Muscle layer of colon (tissue), 2 donors: ENCODE results near the gene SLC29A3.
"Not testable (repeated sequence)": the region's sequence is repeated elsewhere in the genome, so short reads cannot be mapped to it uniquely, and the experiment has no call there.

ENCODE experiments used
- H3K27ac ChIP-seq: one replicate; pipeline ENCODE4 v1.7.0; 2013; ENCODE audit warnings: low read depth, mild to moderate bottlenecking, low read length, moderate library complexity
- H3K27me3 ChIP-seq, 2 donors: one replicate each; pipeline ENCODE4 v1.7.0; 2013; ENCODE audit warnings: low read length in 2 of 2, mild to moderate bottlenecking in 2 of 2; ENCODE audit not compliant: insufficient read depth in 2 of 2, control insufficient read depth in 1 of 2
- H3K36me3 ChIP-seq: one replicate; pipeline ENCODE4 v1.7.0; 2013; ENCODE audit warnings: mild to moderate bottlenecking, low read length; ENCODE audit not compliant: insufficient read depth
- H3K4me1 ChIP-seq: one replicate; pipeline ENCODE4 v1.7.0; 2013; ENCODE audit warnings: mild to moderate bottlenecking, low read length; ENCODE audit not compliant: insufficient read depth
- H3K4me3 ChIP-seq, 2 donors: one replicate each; pipeline ENCODE4 v1.7.0; 2013; ENCODE audit warnings: low read length in 2 of 2, low read depth in 1 of 2, mild to moderate bottlenecking in 1 of 2, moderate library complexity in 1 of 2
- H3K9ac ChIP-seq: one replicate; pipeline ENCODE4 v1.7.0; 2013; ENCODE audit warnings: low read length
- H3K9me3 ChIP-seq: one replicate; pipeline ENCODE4 v1.7.0; 2013; ENCODE audit warnings: mild to moderate bottlenecking, low read length
- donor health status: abdominal sarcoma.
- donor health status: Adenocarcinoma of cecum.

The SLC29A3 gene

GRCh38 chr10:71294091-71294561, 24.9 kb upstream of the SLC29A3 start:
- H3K27ac ChIP-seq, result no peak overlapping the region

GRCh38 chr10:71294856-71295255, 24.2 kb upstream of the SLC29A3 start:
- Histone ChIP-seq H3K36me3 (no peaks in the 10 kb centered on the region), H3K9me3 (no peaks in the 10 kb centered on the region), H3K9ac (no peak overlapping the region)

More at GRCh38 chr10:71294091-71294561, 24.9 kb upstream of the SLC29A3 start:
- Histone ChIP-seq H3K4me3 (no peak overlapping the region), H3K9me3 (no peaks in the 10 kb centered on the region), H3K9ac (no peak overlapping the region), H3K27me3 (no peaks in the 10 kb centered on the region), H3K36me3 (no peaks in the 10 kb centered on the region), H3K4me1 (no peaks in the 10 kb centered on the region)

DNA sequence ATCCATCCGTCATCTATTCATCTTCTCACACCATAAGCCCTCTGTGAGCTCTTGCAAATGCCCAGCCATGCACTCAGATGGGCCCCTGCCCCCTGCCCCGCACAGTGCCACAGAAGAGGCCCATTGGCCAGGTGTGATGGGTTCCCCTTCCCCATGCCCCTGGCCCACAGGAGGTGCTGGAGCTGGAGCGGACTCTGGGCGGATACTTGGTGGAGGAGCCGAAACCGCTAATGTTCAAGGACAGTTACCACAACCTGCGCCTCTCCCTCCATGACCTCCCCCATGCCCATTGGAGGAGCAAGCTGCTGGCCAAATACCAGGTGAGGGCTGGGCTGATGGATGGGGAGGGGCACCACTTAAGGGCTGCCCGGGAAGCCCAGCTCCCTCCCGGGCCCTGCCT, 23.4 kb upstream of the SLC29A3 start:
- H3K9ac ChIP-seq, result no peak overlapping the region
- H3K36me3 ChIP-seq, result no peaks in the 10 kb centered on the region
- H3K4me1 ChIP-seq, result no peaks in the 10 kb centered on the region
- no peaks in the 10 kb centered on the region for H3K9me3 ChIP-seq
- H3K4me3 ChIP-seq, result no peak overlapping the region
- H3K27me3 ChIP-seq, result no peaks in the 10 kb centered on the region
- no peak overlapping the region for H3K27ac ChIP-seq

More at GRCh38 chr10:71294856-71295255, 24.2 kb upstream of the SLC29A3 start:
- H3K4me3 ChIP-seq, result no peak overlapping the region
- H3K4me1 ChIP-seq, result no peaks in the 10 kb centered on the region
- H3K27ac ChIP-seq, result no peak overlapping the region
- no peaks in the 10 kb centered on the region for H3K27me3 ChIP-seq

DNA sequence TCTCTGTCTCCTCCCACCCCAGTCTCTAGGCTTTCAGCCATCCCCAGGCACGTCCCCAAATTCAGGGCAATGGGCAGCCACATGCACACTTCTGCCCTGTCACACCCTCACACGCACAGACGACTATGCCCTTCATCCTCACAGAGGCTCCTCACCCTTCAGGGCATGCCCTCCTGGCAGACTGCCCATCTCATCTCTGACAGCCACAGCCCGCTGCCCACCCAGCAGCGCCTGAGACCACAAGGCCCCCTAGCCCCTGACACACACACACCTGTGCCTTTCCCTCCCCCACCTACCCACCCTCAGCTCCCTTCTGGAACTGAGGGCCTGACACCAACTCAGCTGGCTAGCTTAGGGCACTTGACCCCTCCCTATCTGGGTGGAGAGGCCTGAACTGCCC, 23.0 kb upstream of the SLC29A3 start:
- Histone ChIP-seq H3K27me3 (no peaks in the 10 kb centered on the region), H3K4me1 (no peaks in the 10 kb centered on the region), H3K27ac (no peak overlapping the region), H3K9ac (no peak overlapping the region), H3K9me3 (no peaks in the 10 kb centered on the region), H3K4me3 (no peak overlapping the region), H3K36me3 (no peaks in the 10 kb centered on the region)

DNA sequence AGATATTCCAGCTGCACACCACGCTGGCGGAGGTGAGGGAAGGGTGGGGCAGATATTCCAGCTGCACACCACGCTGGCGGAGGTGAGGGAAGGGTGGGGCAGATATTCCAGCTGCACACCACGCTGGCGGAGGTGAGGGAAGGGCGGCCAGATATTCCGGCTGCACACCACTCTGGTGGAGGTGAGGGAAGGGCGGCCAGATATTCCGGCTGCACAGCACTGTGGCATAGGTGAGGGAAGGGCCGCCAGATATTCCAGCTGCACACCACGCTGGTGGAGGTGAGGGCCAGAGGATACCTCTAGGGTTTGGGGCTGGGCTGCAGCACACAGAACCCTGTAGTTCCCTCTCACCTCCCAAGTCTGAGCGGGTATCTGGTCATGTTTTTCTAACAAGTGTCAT, 22.2 kb upstream of the SLC29A3 start:
- not testable (repeated sequence) for H3K36me3 ChIP-seq

GRCh38 chr10:71297343-71297742, 21.7 kb upstream of the SLC29A3 start:
- Histone ChIP-seq H3K9me3 (no peaks in the 10 kb centered on the region), H3K27me3 (no peaks in the 10 kb centered on the region), H3K4me3 (no peak overlapping the region), H3K4me1 (no peaks in the 10 kb centered on the region), H3K27ac (no peak overlapping the region), H3K36me3 (no peaks in the 10 kb centered on the region), H3K9ac (no peak overlapping the region)

More for the DNA sequence above, 22.2 kb upstream of the SLC29A3 start:
- H3K4me3 ChIP-seq, H3K9me3 ChIP-seq, H3K27me3 ChIP-seq, H3K9ac ChIP-seq, H3K27ac ChIP-seq, H3K4me1 ChIP-seq: not testable (repeated sequence)

- Histone ChIP-seq H3K27me3 (no peaks in the 10 kb centered on the region), H3K9me3 (no peaks in the 10 kb centered on the region), H3K36me3 (no peaks in the 10 kb centered on the region), H3K27ac (no peak overlapping the region), H3K4me3 (no peak overlapping the region), H3K9ac (no peak overlapping the region), H3K4me1 (no peaks in the 10 kb centered on the region)
These were observed 19.8 kb upstream of the SLC29A3 start for GRCh38 chr10:71299071-71299785.

- Histone ChIP-seq H3K4me3 (no peak overlapping the region), H3K9ac (no peak overlapping the region), H3K27ac (no peak overlapping the region), H3K27me3 (no peaks in the 10 kb centered on the region), H3K9me3 (no peaks in the 10 kb centered on the region), H3K36me3 (no peaks in the 10 kb centered on the region), H3K4me1 (no peaks in the 10 kb centered on the region)
These were observed 18.3 kb upstream of the SLC29A3 start for GRCh38 chr10:71300555-71301370.

DNA sequence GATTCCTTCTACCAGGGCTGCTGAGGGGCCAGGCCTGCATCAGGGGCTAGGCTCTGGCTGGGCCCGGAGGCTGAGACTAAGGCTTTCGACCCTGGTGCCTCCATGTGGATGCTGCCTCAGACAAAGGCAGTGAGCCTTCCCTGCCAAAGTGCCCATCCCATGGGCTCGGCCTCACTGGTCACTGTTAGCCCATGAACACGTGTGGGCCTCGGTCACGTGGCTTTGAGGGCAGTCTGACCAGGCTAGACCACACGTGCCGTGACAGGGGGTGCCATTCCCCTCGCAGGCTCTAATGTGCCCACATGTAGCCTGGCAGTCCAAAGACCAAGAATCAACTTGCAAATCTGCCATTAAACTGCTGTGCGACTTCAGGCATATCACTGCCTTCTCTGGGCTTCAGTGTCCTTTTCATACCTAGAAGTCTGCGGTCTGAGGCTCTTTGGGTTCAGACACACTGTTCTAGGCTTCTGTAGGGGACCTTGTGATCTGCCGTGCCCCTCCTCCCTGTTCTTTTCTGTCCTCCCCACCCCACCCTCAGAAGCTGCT, 17.6 kb upstream of the SLC29A3 start:
- no peaks in the 10 kb centered on the region for H3K4me1 ChIP-seq
- H3K27me3 ChIP-seq, result no peaks in the 10 kb centered on the region
- H3K36me3 ChIP-seq, result no peaks in the 10 kb centered on the region
- H3K9me3 ChIP-seq, result no peaks in the 10 kb centered on the region
- H3K27ac ChIP-seq, result no peak overlapping the region
- H3K4me3 ChIP-seq, result no peak overlapping the region
- no peak overlapping the region for H3K9ac ChIP-seq

DNA sequence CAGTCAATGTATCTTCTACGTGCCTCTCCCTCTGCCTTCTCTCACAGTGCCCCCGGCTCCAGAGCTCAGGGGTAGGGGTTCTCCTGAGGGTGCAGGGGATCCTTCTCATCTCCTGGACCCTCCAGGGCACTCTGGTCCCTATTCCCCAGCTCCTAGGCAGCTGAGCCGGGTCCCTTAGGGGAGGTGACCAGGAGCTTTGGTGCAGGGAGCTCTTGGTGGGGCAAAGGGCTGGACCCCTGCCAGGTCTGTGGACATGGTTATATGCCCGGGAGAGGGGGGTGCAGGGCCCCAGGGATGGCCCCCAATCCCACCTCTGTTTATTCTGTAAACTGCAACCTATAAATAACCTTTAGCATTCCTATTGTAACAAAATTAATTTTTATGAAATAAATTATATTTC, 16.6 kb upstream of the SLC29A3 start:
- no peaks in the 10 kb centered on the region for H3K27me3 ChIP-seq
- no peak overlapping the region for H3K4me3 ChIP-seq
- H3K36me3 ChIP-seq, result no peaks in the 10 kb centered on the region
- no peak overlapping the region for H3K27ac ChIP-seq
- no peaks in the 10 kb centered on the region for H3K9me3 ChIP-seq
- H3K4me1 ChIP-seq, result no peaks in the 10 kb centered on the region
- H3K9ac ChIP-seq, result no peak overlapping the region

GRCh38 chr10:71302874-71303568, 16.0 kb upstream of the SLC29A3 start:
- H3K27ac ChIP-seq, result no peak overlapping the region

More at GRCh38 chr10:71302874-71303568, 16.0 kb upstream of the SLC29A3 start:
- Histone ChIP-seq H3K9me3 (no peaks in the 10 kb centered on the region), H3K9ac (no peak overlapping the region), H3K27me3 (no peaks in the 10 kb centered on the region), H3K4me3 (no peak overlapping the region), H3K36me3 (no peaks in the 10 kb centered on the region), H3K4me1 (no peaks in the 10 kb centered on the region)
